ENCODE measurements around the gene EIPR1. TPM values are rescaled to one million over a fixed set of nuclear protein-coding genes. Genes with fewer than 3 reads are reported as not detected.

Gene EIPR1
- total and polyA plus RNA-seq, 9 donors, result 16.9 to 22.8 (median 18.7) TPM

DNA sequence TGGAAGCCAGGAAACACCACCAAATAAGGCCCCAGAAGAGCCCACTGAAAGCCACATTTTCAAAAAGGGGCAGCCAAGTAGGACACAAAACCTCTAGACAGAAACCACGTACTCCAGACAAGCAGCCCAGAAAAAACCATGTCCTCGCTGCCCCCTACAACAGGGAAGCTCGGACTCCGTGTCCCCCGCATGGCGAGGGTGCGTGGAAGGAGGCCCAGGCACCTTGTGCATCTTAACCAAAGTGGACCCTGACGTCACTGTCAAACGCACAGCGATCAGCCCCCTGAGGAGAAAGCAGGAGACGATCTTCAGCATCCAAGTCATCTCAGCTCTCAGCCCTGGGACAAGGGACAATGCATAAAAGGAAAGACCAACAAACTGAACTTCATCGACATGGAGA lies 168.4 kb downstream of the EIPR1 start:
- no peaks in the 10 kb centered on the region for H3K9me3 ChIP-seq (replicated peaks; ENCODE audit: control insufficient read depth, low read depth, low read length)
- H3K27ac ChIP-seq (ENCODE audit: low read length), result no peak overlapping the region
- H3K4me3 ChIP-seq (ENCODE audit: low read length), result no peak overlapping the region
- H3K36me3 ChIP-seq (ENCODE audit: control insufficient read depth, insufficient read depth, low read length), result no peaks in the 10 kb centered on the region
- DNase-seq, result no peak
- 97% methylated on average over 10 of the region's 12 CpGs for WGBS (ENCODE audit: insufficient coverage)
- H3K27me3 ChIP-seq (ENCODE audit: control insufficient read depth, insufficient read depth, low read length), result no peaks in the 10 kb centered on the region
- H3K4me1 ChIP-seq (ENCODE audit: control insufficient read depth, insufficient read depth, low read length), result no peaks in the 10 kb centered on the region

DNA sequence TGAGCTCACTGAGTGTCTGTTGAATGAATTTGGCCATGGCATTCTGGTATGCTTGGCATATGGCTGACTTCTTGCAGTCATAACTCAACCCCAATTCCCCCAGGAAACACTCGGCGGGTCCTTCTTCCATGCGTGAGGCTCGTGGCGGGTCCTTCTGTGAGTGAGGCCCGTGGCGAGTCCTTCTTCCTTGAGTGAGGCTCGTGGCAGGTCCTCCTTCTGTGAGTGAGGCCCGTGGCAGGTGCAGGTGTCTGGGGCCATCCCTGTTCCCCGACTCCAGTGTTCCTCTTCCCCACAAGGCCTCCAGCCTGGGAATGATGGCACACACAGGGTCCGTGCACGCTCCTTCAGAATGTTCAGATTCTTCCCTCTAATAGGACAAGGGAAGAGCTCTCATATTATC lies 169.0 kb downstream of the EIPR1 start:
- WGBS (ENCODE audit: insufficient coverage), result 86% methylated on average over 10 of the region's 12 CpGs
- Histone ChIP-seq H3K27me3 (ENCODE audit: control insufficient read depth, insufficient read depth, low read length) (no peaks in the 10 kb centered on the region), H3K4me3 (ENCODE audit: low read length) (no peak overlapping the region), H3K36me3 (ENCODE audit: control insufficient read depth, insufficient read depth, low read length) (no peaks in the 10 kb centered on the region), H3K4me1 (ENCODE audit: control insufficient read depth, insufficient read depth, low read length) (no peaks in the 10 kb centered on the region), H3K9me3 (replicated peaks; ENCODE audit: control insufficient read depth, low read depth, low read length) (no peaks in the 10 kb centered on the region), H3K27ac (ENCODE audit: low read length) (no peak overlapping the region)
- DNase-seq, result no peak

DNA sequence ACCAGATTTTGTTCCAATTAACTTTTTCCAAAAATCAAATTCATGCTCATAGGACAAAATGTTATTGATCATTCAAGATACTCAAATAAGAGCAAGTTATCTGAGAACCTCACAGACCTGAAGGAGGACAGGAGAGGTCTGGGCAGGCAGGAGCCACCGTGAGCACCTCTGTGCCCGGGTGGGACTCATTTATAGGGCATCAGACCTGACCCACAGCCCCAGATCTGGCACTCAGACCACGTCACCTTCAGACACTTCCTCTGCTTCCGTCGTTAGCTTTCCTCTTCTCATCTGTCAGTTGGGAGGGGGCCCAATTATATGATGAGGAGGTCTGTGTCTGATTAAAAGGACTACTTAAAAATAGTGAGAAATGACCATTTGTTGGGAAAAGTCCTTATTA lies 169.4 kb downstream of the EIPR1 start:
- no peaks in the 10 kb centered on the region for H3K9me3 ChIP-seq (replicated peaks; ENCODE audit: control insufficient read depth, low read depth, low read length)
- DNase-seq, result no peak
- H3K27me3 ChIP-seq (ENCODE audit: control insufficient read depth, insufficient read depth, low read length), result no peaks in the 10 kb centered on the region
- no peak overlapping the region for H3K27ac ChIP-seq (ENCODE audit: low read length)
- no CpG with 5 or more reads among the region's 5 CpGs for WGBS (ENCODE audit: insufficient coverage)
- no peaks in the 10 kb centered on the region for H3K4me1 ChIP-seq (ENCODE audit: control insufficient read depth, insufficient read depth, low read length)
- no peak overlapping the region for H3K4me3 ChIP-seq (ENCODE audit: low read length)
- no peaks in the 10 kb centered on the region for H3K36me3 ChIP-seq (ENCODE audit: control insufficient read depth, insufficient read depth, low read length)

- no peaks in the 10 kb centered on the region for H3K9me3 ChIP-seq (replicated peaks; ENCODE audit: control insufficient read depth, low read depth, low read length)
- 92% methylated on average over 10 of the region's 10 CpGs for WGBS (ENCODE audit: insufficient coverage)
- H3K4me1 ChIP-seq (ENCODE audit: control insufficient read depth, insufficient read depth, low read length), result no peaks in the 10 kb centered on the region
- DNase-seq, result no peak
- no peaks in the 10 kb centered on the region for H3K36me3 ChIP-seq (ENCODE audit: control insufficient read depth, insufficient read depth, low read length)
- no peak overlapping the region for H3K4me3 ChIP-seq (ENCODE audit: low read length)
- no peak overlapping the region for H3K27ac ChIP-seq (ENCODE audit: low read length)
- no peaks in the 10 kb centered on the region for H3K27me3 ChIP-seq (ENCODE audit: control insufficient read depth, insufficient read depth, low read length)
Observed at GRCh38 chr2:3207091-3207491, 170.5 kb downstream of the EIPR1 start.

GRCh38 chr2:3205845-3206244 lies 171.8 kb downstream of the EIPR1 start:
- H3K36me3 ChIP-seq (ENCODE audit: control insufficient read depth, insufficient read depth, low read length), result no peaks in the 10 kb centered on the region
- no peaks in the 10 kb centered on the region for H3K27me3 ChIP-seq (ENCODE audit: control insufficient read depth, insufficient read depth, low read length)
- peaks cover 3% of the 10 kb centered on the region for H3K4me1 ChIP-seq (ENCODE audit: control insufficient read depth, insufficient read depth, low read length)
- no peaks in the 10 kb centered on the region for H3K9me3 ChIP-seq (replicated peaks; ENCODE audit: control insufficient read depth, low read depth, low read length)
- no peak overlapping the region for H3K4me3 ChIP-seq (ENCODE audit: low read length)
- no peak overlapping the region for H3K27ac ChIP-seq (ENCODE audit: low read length)
- 100% methylated on average over 3 of the region's 4 CpGs for WGBS (ENCODE audit: insufficient coverage)
- no peak for DNase-seq

- H3K36me3 ChIP-seq (ENCODE audit: control insufficient read depth, insufficient read depth, low read length), result no peaks in the 10 kb centered on the region
- WGBS (ENCODE audit: insufficient coverage), result 66% methylated on average over 7 of the region's 11 CpGs
Observed at GRCh38 chr2:3204031-3204821, 173.4 kb downstream of the EIPR1 start.

DNA sequence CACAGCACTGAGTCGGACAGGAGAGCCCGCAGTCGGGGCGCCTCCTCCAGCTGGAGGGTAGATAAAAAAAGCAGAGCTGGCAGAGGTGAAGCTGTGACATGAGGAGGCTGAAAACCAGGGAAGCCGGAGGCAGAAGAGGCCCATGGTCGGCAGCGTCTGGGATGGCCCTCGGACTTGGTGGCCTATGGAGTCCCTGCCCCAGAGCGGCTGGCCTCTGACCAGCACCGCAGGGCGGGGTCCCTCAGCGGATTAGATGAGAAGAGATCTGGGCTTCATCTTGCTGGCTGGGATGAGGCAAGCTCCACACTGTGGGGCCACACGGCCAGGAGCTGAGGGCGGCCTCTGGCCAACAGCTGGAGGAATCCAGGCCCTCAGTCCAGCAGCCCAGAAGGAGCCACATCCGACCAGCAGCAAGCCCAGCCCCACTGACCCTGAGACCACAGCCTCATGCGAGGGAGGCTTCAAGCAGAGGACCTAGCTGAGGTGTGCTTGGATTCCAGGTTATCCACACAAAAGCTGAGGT lies 174.1 kb downstream of the EIPR1 start:
- Histone ChIP-seq H3K4me1 (ENCODE audit: control insufficient read depth, insufficient read depth, low read length) (peaks cover 14% of the 10 kb centered on the region), H3K9me3 (replicated peaks; ENCODE audit: control insufficient read depth, low read depth, low read length) (no peaks in the 10 kb centered on the region), H3K27me3 (ENCODE audit: control insufficient read depth, insufficient read depth, low read length) (no peaks in the 10 kb centered on the region), H3K27ac (ENCODE audit: low read length) (no peak overlapping the region), H3K36me3 (ENCODE audit: control insufficient read depth, insufficient read depth, low read length) (no peaks in the 10 kb centered on the region), H3K4me3 (ENCODE audit: low read length) (no peak overlapping the region)
- 95% methylated on average over 16 of the region's 16 CpGs for WGBS (ENCODE audit: insufficient coverage)
- DNase-seq, result no peak

More at GRCh38 chr2:3204031-3204821, 173.4 kb downstream of the EIPR1 start:
- no peak overlapping the region for H3K27ac ChIP-seq (ENCODE audit: low read length)
- no peak overlapping the region for H3K4me3 ChIP-seq (ENCODE audit: low read length)
- H3K27me3 ChIP-seq (ENCODE audit: control insufficient read depth, insufficient read depth, low read length), result no peaks in the 10 kb centered on the region
- peaks cover 14% of the 10 kb centered on the region for H3K4me1 ChIP-seq (ENCODE audit: control insufficient read depth, insufficient read depth, low read length)
- no peak for DNase-seq
- H3K9me3 ChIP-seq (replicated peaks; ENCODE audit: control insufficient read depth, low read depth, low read length), result no peaks in the 10 kb centered on the region

- H3K36me3 ChIP-seq (ENCODE audit: control insufficient read depth, insufficient read depth, low read length), result no peaks in the 10 kb centered on the region
- peaks cover 14% of the 10 kb centered on the region for H3K4me1 ChIP-seq (ENCODE audit: control insufficient read depth, insufficient read depth, low read length)
- no peak for DNase-seq
- no peaks in the 10 kb centered on the region for H3K9me3 ChIP-seq (replicated peaks; ENCODE audit: control insufficient read depth, low read depth, low read length)
- H3K4me3 ChIP-seq (ENCODE audit: low read length), result no peak overlapping the region
- 91% methylated on average over 3 of the region's 9 CpGs for WGBS (ENCODE audit: insufficient coverage)
- no peaks in the 10 kb centered on the region for H3K27me3 ChIP-seq (ENCODE audit: control insufficient read depth, insufficient read depth, low read length)
- no peak overlapping the region for H3K27ac ChIP-seq (ENCODE audit: low read length)
Observed at GRCh38 chr2:3202926-3203325, 174.7 kb downstream of the EIPR1 start.

DNA sequence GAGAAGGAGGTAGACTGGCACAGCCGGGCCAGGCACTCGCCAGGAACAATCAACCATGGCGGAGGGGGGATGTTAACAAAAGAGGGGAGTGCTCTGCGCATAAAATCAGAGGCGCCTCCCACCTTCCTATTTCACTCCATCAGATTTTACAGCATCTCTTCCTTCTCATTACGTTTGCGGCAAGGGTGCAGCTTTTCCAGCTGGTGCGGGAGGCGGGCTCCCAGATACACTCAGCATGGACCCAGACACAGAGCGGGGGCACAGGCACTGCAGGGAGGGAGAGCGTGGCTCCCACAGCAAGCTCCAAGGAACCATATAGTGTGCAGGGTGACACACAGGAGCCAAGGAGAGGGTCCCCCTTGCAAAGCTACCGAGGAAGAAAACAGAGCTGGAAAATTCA lies 176.3 kb downstream of the EIPR1 start:
- DNase-seq, result no peak
- Histone ChIP-seq H3K4me3 (ENCODE audit: low read length) (no peak overlapping the region), H3K4me1 (ENCODE audit: control insufficient read depth, insufficient read depth, low read length) (peaks cover 14% of the 10 kb centered on the region), H3K36me3 (ENCODE audit: control insufficient read depth, insufficient read depth, low read length) (peaks cover 2% of the 10 kb centered on the region), H3K27ac (ENCODE audit: low read length) (no peak overlapping the region), H3K27me3 (ENCODE audit: control insufficient read depth, insufficient read depth, low read length) (no peaks in the 10 kb centered on the region), H3K9me3 (replicated peaks; ENCODE audit: control insufficient read depth, low read depth, low read length) (no peaks in the 10 kb centered on the region)
- 91% methylated on average over 6 of the region's 12 CpGs for WGBS (ENCODE audit: insufficient coverage)

GRCh38 chr2:3200420-3200939 lies 177.1 kb downstream of the EIPR1 start:
- DNase-seq, result peak; percentile 36
- Histone ChIP-seq H3K27me3 (ENCODE audit: control insufficient read depth, insufficient read depth, low read length) (no peaks in the 10 kb centered on the region), H3K36me3 (ENCODE audit: control insufficient read depth, insufficient read depth, low read length) (peaks cover 3% of the 10 kb centered on the region), H3K4me1 (ENCODE audit: control insufficient read depth, insufficient read depth, low read length) (peaks cover 14% of the 10 kb centered on the region), H3K4me3 (ENCODE audit: low read length) (no peak overlapping the region), H3K9me3 (replicated peaks; ENCODE audit: control insufficient read depth, low read depth, low read length) (no peaks in the 10 kb centered on the region), H3K27ac (ENCODE audit: low read length) (peak overlapping the region; percentile 13)
- 42% methylated on average over 14 of the region's 14 CpGs for WGBS (ENCODE audit: insufficient coverage)

All from muscle of leg (tissue), 11 donors.